SK-N-SH (cell line): ENCODE results near the gene ARL5C. TPM values are rescaled to one million over a fixed set of nuclear protein-coding genes. Genes with fewer than 3 reads are reported as not detected.

Source experiments
- CHD2 ChIP-seq: fragments of 150-350 bp; IDR thresholded peaks from 2 replicates; pipeline ENCODE4 v1.6.1; 2018; ENCODE audit warnings: low read length; ENCODE audit not compliant: partially characterized antibody
- EP300 ChIP-seq, 2 experiments: IDR thresholded peaks; 2 replicates each; pipeline versions ENCODE4 v1.4.0 to v1.6.1; 2012; ENCODE audit warnings: borderline replicate concordance in 1 of 2, low read depth in 1 of 2, low read length in 1 of 2
- FOSL2 ChIP-seq: IDR thresholded peaks from 2 replicates; pipeline ENCODE4 v1.4.0; 2012; ENCODE audit warnings: low read depth, mild to moderate bottlenecking, moderate library complexity, borderline replicate concordance
- FOXJ3 ChIP-seq: sonication (generic); formaldehyde crosslinking; IDR thresholded peaks from 2 replicates; pipeline ENCODE4 v1.5.1; 2020; ENCODE audit warnings: mild to moderate bottlenecking, missing genetic modification reagents
- FOXM1 ChIP-seq: IDR thresholded peaks from 2 replicates; pipeline ENCODE4 v1.4.0; 2012; ENCODE audit warnings: low read depth, mild to moderate bottlenecking
- GABPA ChIP-seq: IDR thresholded peaks from 2 replicates; pipeline ENCODE4 v1.4.0; 2012; ENCODE audit warnings: low read depth, mild to moderate bottlenecking
- GATA2 ChIP-seq: sonication (generic); formaldehyde crosslinking; IDR thresholded peaks from 2 replicates; pipeline ENCODE4 v1.5.0; 2020; ENCODE audit warnings: mild to moderate bottlenecking, missing genetic modification reagents
- JUND ChIP-seq: IDR thresholded peaks from 2 replicates; pipeline ENCODE4 v1.4.0; 2012
- MEF2A ChIP-seq: IDR thresholded peaks from 2 replicates; pipeline ENCODE4 v1.4.0; 2012; ENCODE audit warnings: low read depth, borderline replicate concordance
- MXI1 ChIP-seq: IDR thresholded peaks from 2 replicates; pipeline ENCODE4 v1.6.1; 2012; ENCODE audit warnings: mild to moderate bottlenecking, low read depth, low read length, improper control_type of control experiment
- NFIC ChIP-seq: IDR thresholded peaks from 2 replicates; pipeline ENCODE4 v1.4.0; 2012; ENCODE audit warnings: borderline replicate concordance
- NRF1 ChIP-seq: IDR thresholded peaks from 2 replicates; pipeline ENCODE4 v1.6.1; 2012; ENCODE audit warnings: low read depth, mild to moderate bottlenecking, low read length
- POLR2AphosphoS5 ChIP-seq: IDR thresholded peaks from 2 replicates; pipeline ENCODE4 v1.6.1; 2012; ENCODE audit warnings: low read depth, low read length
- RAD21 ChIP-seq: IDR thresholded peaks from 2 replicates; pipeline ENCODE4 v1.6.1; 2012; ENCODE audit warnings: mild to moderate bottlenecking, low read length
- RCOR1 ChIP-seq: fragments of 150-350 bp; IDR thresholded peaks from 2 replicates; pipeline ENCODE4 v1.6.1; 2017; ENCODE audit warnings: antibody characterized with exemption, low read length
- REST ChIP-seq: IDR thresholded peaks from 2 replicates; pipeline ENCODE4 v1.6.1; 2012; ENCODE audit warnings: mild to moderate bottlenecking, low read depth, low read length, moderate library complexity
- RFX5 ChIP-seq: IDR thresholded peaks from 2 replicates; pipeline ENCODE4 v1.6.1; 2012; ENCODE audit warnings: mild to moderate bottlenecking, improper control_type of control experiment, low read length
- RXRA ChIP-seq: IDR thresholded peaks from 2 replicates; pipeline ENCODE4 v1.4.0; 2012; ENCODE audit warnings: low read depth, mild to moderate bottlenecking, borderline replicate concordance
- SMC3 ChIP-seq: IDR thresholded peaks from 2 replicates; pipeline ENCODE4 v1.6.1; 2012; ENCODE audit warnings: low read depth, low read length, improper control_type of control experiment
- TAF1 ChIP-seq: IDR thresholded peaks from 2 replicates; pipeline ENCODE4 v1.6.1; 2012; ENCODE audit warnings: low read depth, mild to moderate bottlenecking, low read length, moderate library complexity, borderline replicate concordance
- TCF12 ChIP-seq: IDR thresholded peaks from 2 replicates; pipeline ENCODE4 v1.4.0; 2012
- YY1 ChIP-seq: IDR thresholded peaks from 2 replicates; pipeline ENCODE4 v1.4.0; 2012; ENCODE audit warnings: low read depth, mild to moderate bottlenecking
- polyA plus RNA-seq, 3 experiments: library from polyadenylated mRNA; depleted of rRNA; stranded (reverse); fragments of >200 nt; gene quantifications; 2 replicates each; pipeline ENCODE4 v1.2.3, GENCODE V29; 2012
- TF ChIP-seq, protein P1 (sequence below): fragments of 150-350 bp; IDR thresholded peaks from 2 replicates; pipeline ENCODE4 v1.6.1; 2016; ENCODE audit warnings: mild to moderate bottlenecking, low read depth, low read length
- TF ChIP-seq, protein P2 (sequence below): fragments of 150-350 bp; IDR thresholded peaks from 2 replicates; pipeline ENCODE4 v1.6.1; 2017; ENCODE audit warnings: antibody characterized with exemption, low read length, low read depth, borderline replicate concordance
- TF ChIP-seq, protein P3 (sequence below): IDR thresholded peaks from 2 replicates; pipeline ENCODE4 v1.4.0; 2012; ENCODE audit warnings: low read depth

The ARL5C gene
- polyA plus RNA-seq, 1 of the 3 experiments (the other 2 are of a cell fraction) = not detected

- TF ChIP-seq, protein P1, sequence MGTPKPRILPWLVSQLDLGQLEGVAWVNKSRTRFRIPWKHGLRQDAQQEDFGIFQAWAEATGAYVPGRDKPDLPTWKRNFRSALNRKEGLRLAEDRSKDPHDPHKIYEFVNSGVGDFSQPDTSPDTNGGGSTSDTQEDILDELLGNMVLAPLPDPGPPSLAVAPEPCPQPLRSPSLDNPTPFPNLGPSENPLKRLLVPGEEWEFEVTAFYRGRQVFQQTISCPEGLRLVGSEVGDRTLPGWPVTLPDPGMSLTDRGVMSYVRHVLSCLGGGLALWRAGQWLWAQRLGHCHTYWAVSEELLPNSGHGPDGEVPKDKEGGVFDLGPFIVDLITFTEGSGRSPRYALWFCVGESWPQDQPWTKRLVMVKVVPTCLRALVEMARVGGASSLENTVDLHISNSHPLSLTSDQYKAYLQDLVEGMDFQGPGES = no peak
- TF ChIP-seq FOXM1 = no peak
- no peak for TF ChIP-seq MEF2A
- no peak for TF ChIP-seq NRF1
- peak; percentile 21; the same call in 1 of the 2 replicates for TF ChIP-seq MXI1
- no peak for TF ChIP-seq CHD2
- no peak; the same call in 1 of the 2 replicates for TF ChIP-seq TCF12
- peak; percentile 74 for TF ChIP-seq POLR2AphosphoS5
- TF ChIP-seq FOSL2 = no peak
- no peak for TF ChIP-seq RAD21
- TF ChIP-seq FOXJ3 (CRISPR knock-in tag) = no peak
- TF ChIP-seq NFIC = no peak
- TF ChIP-seq, protein P2, sequence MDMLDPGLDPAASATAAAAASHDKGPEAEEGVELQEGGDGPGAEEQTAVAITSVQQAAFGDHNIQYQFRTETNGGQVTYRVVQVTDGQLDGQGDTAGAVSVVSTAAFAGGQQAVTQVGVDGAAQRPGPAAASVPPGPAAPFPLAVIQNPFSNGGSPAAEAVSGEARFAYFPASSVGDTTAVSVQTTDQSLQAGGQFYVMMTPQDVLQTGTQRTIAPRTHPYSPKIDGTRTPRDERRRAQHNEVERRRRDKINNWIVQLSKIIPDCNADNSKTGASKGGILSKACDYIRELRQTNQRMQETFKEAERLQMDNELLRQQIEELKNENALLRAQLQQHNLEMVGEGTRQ = no peak
- TF ChIP-seq SMC3 = no peak
- TF ChIP-seq RCOR1 = no peak
- no peak for TF ChIP-seq YY1
- TF ChIP-seq EP300 (IDR thresholded peaks at IDR 0.05; ENCODE audit: borderline replicate concordance in 1 of 2, low read depth in 1 of 2, low read length in 1 of 2) = no peak
- TF ChIP-seq RXRA = no peak
- no peak for TF ChIP-seq GATA2
- TF ChIP-seq GABPA = no peak
- TF ChIP-seq JUND = no peak
- peak; percentile 48; the same call in 1 of the 2 replicates for TF ChIP-seq TAF1
- no peak for TF ChIP-seq RFX5
- TF ChIP-seq REST = no peak
- TF ChIP-seq, protein P3, sequence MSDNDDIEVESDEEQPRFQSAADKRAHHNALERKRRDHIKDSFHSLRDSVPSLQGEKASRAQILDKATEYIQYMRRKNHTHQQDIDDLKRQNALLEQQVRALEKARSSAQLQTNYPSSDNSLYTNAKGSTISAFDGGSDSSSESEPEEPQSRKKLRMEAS = peak; percentile 32
Observed at GRCh38 chr17:39197380-39198185, 31.6 kb upstream of the ARL5C start, which contains the start of gene CACNB1 (continued).
